HuH-7.5 (cell line): ENCODE measurements around the gene HOXA3.

Experiments used
- DNase-seq: peaks from one replicate; pipeline ENCODE4 v3.0.0; 2011; ENCODE audit warnings: low spot score

The HOXA3 gene

GRCh38 chr7:27113991-27114769 is 38.2 kb downstream of the HOXA3 start:
- DNase-seq, result no peak

- no peak for DNase-seq
Measured at GRCh38 chr7:27112955-27113949, 39.1 kb downstream of the HOXA3 start.

- no peak for DNase-seq
Measured at GRCh38 chr7:27112361-27112760, 40.0 kb downstream of the HOXA3 start.

GRCh38 chr7:27111751-27112277 is 40.6 kb downstream of the HOXA3 start:
- no peak for DNase-seq

GRCh38 chr7:27111042-27111750 is 41.2 kb downstream of the HOXA3 start:
- no peak for DNase-seq

- no peak for DNase-seq
Measured at GRCh38 chr7:27110186-27111031, 42.0 kb downstream of the HOXA3 start.

- DNase-seq, result no peak
Measured at GRCh38 chr7:27109466-27110185, 42.8 kb downstream of the HOXA3 start.

- DNase-seq, result no peak
Measured at GRCh38 chr7:27108390-27109127, 43.8 kb downstream of the HOXA3 start.

GRCh38 chr7:27107391-27108381 is 44.7 kb downstream of the HOXA3 start:
- no peak for DNase-seq

- no peak for DNase-seq
Measured at GRCh38 chr7:27106901-27107240, 45.5 kb downstream of the HOXA3 start.

GRCh38 chr7:27106181-27106900 is 46.0 kb downstream of the HOXA3 start:
- no peak for DNase-seq

GRCh38 chr7:27105301-27106031 is 46.9 kb downstream of the HOXA3 start:
- DNase-seq, result no peak

- no peak for DNase-seq
Measured at GRCh38 chr7:27104341-27105058, 47.9 kb downstream of the HOXA3 start.

- no peak for DNase-seq
Measured at GRCh38 chr7:27103489-27104226, 48.7 kb downstream of the HOXA3 start.

- no peak for DNase-seq
Measured at GRCh38 chr7:27102581-27103442, 49.6 kb downstream of the HOXA3 start, which contains the start of gene HOXA2. HOXA2 (minus strand) TSS chr7:27102683; CDS start chr7:27102500, 183 bp downstream.
